Uterus (tissue), 2 donors: Measurements from ENCODE around the gene LRRIQ1.

Experiments
- CTCF ChIP-seq, 4 experiments: fragments of 200-600 bp in 2 of 4; fragments of 450-650 bp in 2 of 4; sonication (generic) in 2 of 4; IDR thresholded peaks; one replicate each; pipeline ENCODE4 v1.5.1; 2016 to 2019; ENCODE audit warnings: antibody characterized with exemption in 4 of 4, mild to moderate bottlenecking in 2 of 4, moderate library complexity in 1 of 4
- POLR2A ChIP-seq, 2 donors: fragments of 450-650 bp; IDR thresholded peaks; one replicate each; pipeline ENCODE4 v1.6.1; 2016; ENCODE audit warnings: antibody characterized with exemption in 2 of 2, mild to moderate bottlenecking in 1 of 2, moderate library complexity in 1 of 2

- TF ChIP-seq CTCF (IDR thresholded peaks at IDR 0.05), result no peak
- TF ChIP-seq POLR2A (IDR thresholded peaks at IDR 0.05), result no peak
Measured at GRCh38 chr12:85041395-85041794, 5.2 kb downstream of the LRRIQ1 start.
